ENCODE data around the gene SCCPDH.
"Not testable (repeated sequence)": the region's sequence is repeated elsewhere in the genome, so short reads cannot be mapped to it uniquely, and the experiment has no call there.

Gene SCCPDH

DNA sequence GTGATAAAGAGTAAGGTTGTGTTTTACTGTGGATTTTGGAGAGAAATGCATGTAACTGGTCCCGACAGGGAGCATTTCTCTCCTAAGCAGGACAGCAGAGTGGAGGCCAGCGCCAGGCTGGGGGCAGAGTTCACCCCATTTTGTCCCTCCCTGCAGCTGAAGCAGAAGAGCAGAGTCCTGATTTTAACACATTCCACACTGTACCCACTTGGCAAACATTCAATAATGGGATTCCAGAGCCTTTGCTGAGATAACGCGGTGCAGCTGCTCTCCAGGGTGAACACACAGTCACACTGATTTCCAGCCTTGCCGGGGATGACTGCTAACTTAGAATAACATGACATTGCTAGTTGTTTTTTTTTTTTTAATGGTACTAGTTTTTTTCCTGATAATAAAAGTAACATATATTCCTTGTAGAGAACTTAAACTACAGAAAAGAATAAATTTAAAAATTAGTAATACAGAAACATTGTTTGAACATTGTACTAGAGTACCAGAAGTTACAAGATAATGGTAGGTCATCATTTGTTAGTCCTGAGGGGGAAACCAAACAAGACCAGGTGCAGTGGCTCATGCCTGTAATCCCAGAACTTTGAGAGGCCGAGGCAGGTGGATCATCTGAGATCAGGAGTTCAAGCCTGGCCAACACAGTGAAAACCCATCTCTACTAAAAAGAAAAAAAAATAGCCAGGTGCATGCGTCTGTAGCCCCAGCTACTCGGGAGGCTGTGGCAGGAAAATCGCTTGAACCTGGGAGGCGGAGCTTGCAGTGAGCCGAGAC, 77.2 kb downstream of the SCCPDH start:
- no peak for DNase-seq

DNA sequence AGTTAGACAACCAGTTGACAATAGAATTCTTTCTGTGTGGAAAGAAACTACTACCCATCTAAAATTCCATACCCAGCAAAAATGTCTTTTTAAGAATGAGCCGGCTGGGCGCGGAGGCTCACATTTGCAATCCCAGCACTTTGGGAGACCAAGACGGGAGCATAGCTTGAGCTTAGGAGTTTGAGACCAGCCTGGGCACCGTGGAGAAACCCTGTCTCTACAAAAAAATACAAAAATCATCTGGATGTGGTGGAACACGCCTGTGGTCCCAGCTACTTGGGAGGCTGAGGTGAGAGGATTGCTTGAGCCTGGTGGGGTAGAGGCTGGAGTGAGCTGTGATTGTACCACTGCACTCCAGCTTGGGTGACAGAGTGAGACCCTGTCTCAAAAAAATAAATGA, 79.2 kb downstream of the SCCPDH start:
- DNase-seq, result no peak

DNA sequence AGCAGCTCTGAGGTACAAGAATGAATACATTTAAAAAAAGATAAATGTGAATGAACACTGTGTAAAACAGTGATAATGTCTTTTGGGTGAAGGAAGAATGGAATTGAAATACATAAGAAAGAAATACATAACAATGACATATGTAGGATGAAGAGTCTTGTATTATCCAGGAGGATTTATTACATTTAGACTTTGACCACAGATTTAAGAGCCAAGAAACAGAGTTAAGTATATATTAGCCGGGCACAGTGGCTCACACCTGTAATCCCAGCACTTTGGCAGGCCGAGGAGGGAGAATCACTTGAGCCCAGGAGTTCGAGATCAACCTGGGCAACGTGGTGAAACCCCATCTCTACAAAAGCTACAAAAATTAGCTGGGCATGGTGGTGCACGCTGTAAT, 79.7 kb downstream of the SCCPDH start:
- no peak for DNase-seq

DNA sequence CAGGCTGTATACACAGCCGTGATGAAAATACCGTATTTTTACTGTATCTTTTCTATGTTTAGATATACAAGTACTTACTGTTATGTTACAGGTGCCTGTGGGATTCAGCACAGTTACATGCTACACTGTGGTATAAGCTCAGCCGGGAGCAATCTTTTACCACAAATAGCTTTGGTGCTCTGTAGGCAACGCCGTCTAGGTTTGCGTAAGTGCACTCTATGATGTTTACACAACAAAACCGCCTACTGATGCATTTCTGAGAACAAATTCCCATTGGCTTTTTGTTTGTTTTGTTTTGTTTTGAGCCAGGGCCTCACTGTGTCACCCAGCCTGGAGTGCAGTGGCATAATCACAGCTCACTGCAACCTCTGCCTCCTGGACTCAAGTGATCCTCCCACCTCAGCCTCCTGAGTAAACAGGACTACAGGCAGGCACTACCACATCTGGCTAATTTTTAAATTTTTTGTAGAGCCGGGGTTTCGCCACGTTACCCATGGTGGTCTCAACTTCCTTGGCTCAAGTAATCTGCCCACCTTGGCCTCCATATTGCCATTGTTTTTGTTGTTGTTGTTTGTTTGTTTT, 81.0 kb downstream of the SCCPDH start:
- DNase-seq, result no peak

DNA sequence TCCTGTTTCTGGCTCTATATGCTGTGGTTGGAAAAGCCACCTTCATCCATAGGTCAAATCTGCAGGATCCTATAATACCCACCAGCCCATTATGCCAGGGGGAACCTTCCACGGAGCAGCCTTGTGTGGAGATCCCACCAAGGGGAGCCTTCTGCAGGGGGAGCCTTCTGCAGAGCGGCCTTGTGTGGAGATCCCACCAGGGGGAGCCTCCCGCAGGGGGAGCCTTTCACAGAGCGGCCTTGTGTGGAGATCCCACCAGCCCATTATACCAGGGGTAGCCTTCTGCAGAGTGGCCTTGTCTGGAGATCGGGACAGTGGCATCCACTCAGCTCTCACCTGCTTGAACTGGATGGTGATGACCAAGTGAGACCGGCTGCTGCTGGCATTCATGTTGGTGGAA, 85.3 kb downstream of the SCCPDH start:
- DNase-seq, result no peak

DNA sequence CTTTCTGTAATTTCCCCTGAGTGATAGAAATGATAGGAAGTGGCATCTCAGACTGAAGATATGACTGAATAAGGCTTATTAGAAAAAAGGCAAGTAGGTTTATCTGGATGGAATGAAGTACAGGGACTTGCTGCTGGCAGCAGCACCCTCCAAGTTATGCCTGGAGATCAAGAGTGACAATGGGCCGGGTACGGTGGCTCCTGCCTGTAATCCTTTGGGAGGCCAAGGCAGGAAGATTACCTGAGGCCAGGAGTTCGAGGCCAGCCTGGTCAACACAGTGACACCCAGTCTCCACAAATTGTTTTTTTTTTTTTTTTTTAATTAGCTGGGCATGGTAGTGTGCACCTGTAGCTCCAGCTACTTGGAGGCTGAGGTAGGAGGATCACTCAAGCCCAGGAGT, 87.8 kb downstream of the SCCPDH start:
- DNase-seq, result no peak

DNA sequence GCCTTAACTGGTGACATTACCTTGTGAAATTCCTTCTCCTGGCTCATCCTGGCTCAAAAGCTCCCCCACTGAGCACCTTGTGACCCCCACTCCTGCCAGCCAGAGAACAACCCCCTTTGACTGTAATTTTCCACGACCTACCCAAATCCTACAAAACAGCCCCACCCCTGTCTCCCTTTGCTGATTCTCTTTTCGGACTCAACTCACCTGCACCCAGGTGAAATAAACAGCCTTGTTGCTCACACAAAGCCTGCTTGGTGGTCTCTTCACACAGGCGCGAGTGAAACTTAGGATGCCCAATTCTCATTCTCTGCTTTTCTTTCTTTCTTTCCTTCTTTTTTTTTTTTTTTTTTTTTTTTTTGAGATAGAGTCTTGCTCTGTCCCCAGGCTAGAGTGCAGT, 89.1 kb downstream of the SCCPDH start:
- DNase-seq, result not testable (repeated sequence)

DNA sequence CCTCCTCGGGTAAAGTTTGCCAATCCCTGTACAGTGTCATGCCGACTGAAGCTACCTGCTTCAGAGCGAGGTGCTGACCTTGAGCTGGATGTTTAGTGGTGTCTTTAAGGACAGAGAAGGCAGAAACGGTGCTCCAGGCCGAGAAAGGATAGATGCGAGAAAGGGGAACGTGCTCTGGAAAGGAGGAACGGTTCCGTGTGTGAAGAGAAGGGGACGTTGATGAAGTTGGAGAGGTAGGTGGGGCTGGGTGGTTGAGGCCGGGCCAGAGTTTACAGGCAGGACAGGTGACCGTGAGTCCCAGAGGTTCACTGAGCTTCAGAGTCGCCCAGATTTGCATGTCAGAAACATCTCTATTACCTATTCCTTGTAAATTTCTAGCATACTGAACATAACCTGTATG, 90.7 kb downstream of the SCCPDH start:
- no peak for DNase-seq

DNA sequence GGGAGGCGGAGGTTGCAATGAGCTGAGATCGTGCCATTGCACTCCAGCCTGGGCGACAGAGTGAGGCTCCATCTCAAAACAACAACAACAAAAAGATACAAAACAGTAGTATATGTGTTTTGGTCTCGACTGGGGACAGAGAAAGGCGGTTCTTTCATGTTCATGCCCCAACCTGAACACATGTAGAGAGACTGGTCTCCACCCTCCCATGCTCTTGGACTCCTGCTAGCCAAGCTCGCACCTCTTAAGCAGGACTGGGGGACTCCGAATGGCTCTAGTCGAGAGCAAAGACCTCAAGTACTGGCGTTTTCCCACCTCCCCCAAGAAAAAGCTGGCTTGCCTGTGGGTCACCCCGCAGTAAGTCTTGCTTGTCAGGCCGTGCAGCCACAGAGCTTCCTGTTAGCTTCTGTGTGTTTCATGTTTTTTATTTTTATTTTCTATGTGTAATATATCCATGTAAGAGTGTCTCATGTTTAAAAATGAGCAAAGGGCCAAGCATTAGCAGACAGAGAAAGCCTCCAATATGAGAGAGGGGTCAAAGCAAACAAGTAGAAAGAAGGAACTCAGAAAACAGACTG, 91.6 kb downstream of the SCCPDH start:
- DNase-seq, result no peak

Data from CD4-positive, alpha-beta T cell treated with Interleukin-4 for 4 hours (primary cell).